SK-N-SH (cell line): ENCODE measurements around the gene EDA. TPM values are rescaled to one million over a fixed set of nuclear protein-coding genes. Genes with fewer than 3 reads are reported as not detected.

Source experiments
- CTCF ChIA-PET: fragments of 300-600, 350-600 bp; formaldehyde crosslinking; extraction: SDS; loops from one replicate; lab custom pipeline; 2021; lab: Yijun Ruan, JAX
- POLR2A ChIA-PET: fragments of 350-600 bp; sonication (Branson Sonifier 250); formaldehyde crosslinking; extraction: SDS; loops from one replicate; lab custom pipeline; 2020; ENCODE audit warnings: antibody characterized with exemption, inconsistent platforms; lab: Yijun Ruan, JAX
- DNase-seq: peaks from one replicate; pipeline ENCODE4 v3.0.0; 2012
- H2AFZ ChIP-seq: fragments of 200-600 bp; sonication (generic); 2 replicates; pipeline ENCODE4 v1.8.1; 2016; ENCODE audit warnings: antibody characterized with exemption, mild to moderate bottlenecking, low read depth
- H3F3A ChIP-seq: fragments of 200-600 bp; sonication (generic); replicated peaks from 2 replicates; pipeline ENCODE3; 2016; ENCODE audit warnings: antibody characterized with exemption, mild to moderate bottlenecking; ENCODE audit not compliant: insufficient read depth
- H3K27ac ChIP-seq, 2 experiments: fragments of 200-500 bp in 1 of 2; fragments of 200-600 bp in 1 of 2; sonication (Bioruptor generic) in 1 of 2; sonication (generic), shearing (Covaris generic) in 1 of 2; 2 replicates each; pipeline versions ENCODE4 v1.5.1 to v1.6.1; 2014 to 2016; ENCODE audit warnings: low read depth in 2 of 2, inconsistent platforms in 1 of 2, low read length in 1 of 2, mild to moderate bottlenecking in 1 of 2, mixed read lengths in 1 of 2
- H3K27me3 ChIP-seq: fragments of 200-600 bp; sonication (generic), shearing (Covaris generic); 2 replicates; pipeline ENCODE4 v1.6.1; 2016; ENCODE audit warnings: mixed run types; ENCODE audit not compliant: insufficient read depth
- H3K36me3 ChIP-seq, 2 experiments: fragments of 200-500 bp in 1 of 2; fragments of 200-600 bp in 1 of 2; sonication (Bioruptor generic) in 1 of 2; sonication (generic) in 1 of 2; replicated peaks in 1 of 2; 2 replicates each; pipeline versions ENCODE3 to v1.5.1; 2014 to 2016; ENCODE audit warnings: low read length in 1 of 2, mild to moderate bottlenecking in 1 of 2; ENCODE audit not compliant: insufficient read depth in 2 of 2, control insufficient read depth in 1 of 2
- H3K4me1 ChIP-seq, 2 experiments: fragments of 200-500 bp in 1 of 2; fragments of 200-600 bp in 1 of 2; sonication (Bioruptor generic) in 1 of 2; sonication (generic), shearing (Covaris generic) in 1 of 2; 2 replicates each; pipeline versions ENCODE4 v1.5.1 to v1.6.1; 2014 to 2016; ENCODE audit warnings: low read depth in 1 of 2, low read length in 1 of 2, mixed run types in 1 of 2; ENCODE audit not compliant: insufficient read depth in 2 of 2, control insufficient read depth in 1 of 2
- H3K4me2 ChIP-seq: fragments of 200-600 bp; sonication (generic), shearing (Covaris generic); 2 replicates; pipeline ENCODE4 v1.6.1; 2017; ENCODE audit warnings: mixed run types
- H3K4me3 ChIP-seq, 2 experiments: fragments of 200-500 bp in 1 of 2; fragments of 200-600 bp in 1 of 2; sonication (Bioruptor generic) in 1 of 2; sonication (generic), shearing (Covaris generic) in 1 of 2; 2 replicates each; pipeline versions ENCODE4 v1.5.1 to v1.8.1; 2014 to 2016; ENCODE audit warnings: low read depth in 2 of 2, inconsistent platforms in 1 of 2, low read length in 1 of 2, mild to moderate bottlenecking in 1 of 2, mixed read lengths in 1 of 2, moderate library complexity in 1 of 2
- H3K79me2 ChIP-seq: fragments of 200-600 bp; sonication (generic); 2 replicates; pipeline ENCODE4 v1.8.1; 2017; ENCODE audit warnings: mild to moderate bottlenecking; ENCODE audit not compliant: insufficient read depth
- H3K9ac ChIP-seq: fragments of 200-600 bp; sonication (generic); 2 replicates; pipeline ENCODE4 v1.6.1; 2017; ENCODE audit warnings: mixed run types
- H3K9me2 ChIP-seq: fragments of 200-600 bp; sonication (generic); 2 replicates; pipeline ENCODE4 v1.6.1; 2017; ENCODE audit warnings: mixed run types
- H3K9me3 ChIP-seq: fragments of 200-600 bp; sonication (generic); 2 replicates; pipeline ENCODE4 v1.6.1; 2017; ENCODE audit warnings: mixed run types, mild to moderate bottlenecking, moderate library complexity
- H4K20me1 ChIP-seq: fragments of 200-600 bp; sonication (generic); 2 replicates; pipeline ENCODE4 v1.6.1; 2017; ENCODE audit warnings: mild to moderate bottlenecking, mixed run types; ENCODE audit not compliant: insufficient read depth
- CHD2 ChIP-seq: fragments of 150-350 bp; IDR thresholded peaks from 2 replicates; pipeline ENCODE4 v1.6.1; 2018; ENCODE audit warnings: low read length; ENCODE audit not compliant: partially characterized antibody
- CTCF ChIP-seq: fragments of 200-600 bp; sonication (generic); IDR thresholded peaks from 2 replicates; pipeline ENCODE4 v1.6.1; 2017; ENCODE audit warnings: antibody characterized with exemption, mild to moderate bottlenecking, moderate library complexity
- ELF1 ChIP-seq: IDR thresholded peaks from 2 replicates; pipeline ENCODE4 v1.4.0; 2012
- EP300 ChIP-seq, 2 experiments: IDR thresholded peaks; 2 replicates each; pipeline versions ENCODE4 v1.4.0 to v1.6.1; 2012; ENCODE audit warnings: borderline replicate concordance in 1 of 2, low read depth in 1 of 2, low read length in 1 of 2
- FOSL2 ChIP-seq: IDR thresholded peaks from 2 replicates; pipeline ENCODE4 v1.4.0; 2012; ENCODE audit warnings: low read depth, mild to moderate bottlenecking, moderate library complexity, borderline replicate concordance
- FOXJ3 ChIP-seq: sonication (generic); formaldehyde crosslinking; IDR thresholded peaks from 2 replicates; pipeline ENCODE4 v1.5.1; 2020; ENCODE audit warnings: mild to moderate bottlenecking, missing genetic modification reagents
- FOXM1 ChIP-seq: IDR thresholded peaks from 2 replicates; pipeline ENCODE4 v1.4.0; 2012; ENCODE audit warnings: low read depth, mild to moderate bottlenecking
- JUND ChIP-seq: IDR thresholded peaks from 2 replicates; pipeline ENCODE4 v1.4.0; 2012
- MEF2A ChIP-seq: IDR thresholded peaks from 2 replicates; pipeline ENCODE4 v1.4.0; 2012; ENCODE audit warnings: low read depth, borderline replicate concordance
- MXI1 ChIP-seq: IDR thresholded peaks from 2 replicates; pipeline ENCODE4 v1.6.1; 2012; ENCODE audit warnings: mild to moderate bottlenecking, low read depth, low read length, improper control_type of control experiment
- NFIC ChIP-seq: IDR thresholded peaks from 2 replicates; pipeline ENCODE4 v1.4.0; 2012; ENCODE audit warnings: borderline replicate concordance
- NRF1 ChIP-seq: IDR thresholded peaks from 2 replicates; pipeline ENCODE4 v1.6.1; 2012; ENCODE audit warnings: low read depth, mild to moderate bottlenecking, low read length
- RAD21 ChIP-seq: IDR thresholded peaks from 2 replicates; pipeline ENCODE4 v1.6.1; 2012; ENCODE audit warnings: mild to moderate bottlenecking, low read length
- SIN3A ChIP-seq: IDR thresholded peaks from 2 replicates; pipeline ENCODE4 v1.6.1; 2012; ENCODE audit warnings: low read depth, mild to moderate bottlenecking, low read length, moderate library complexity, borderline replicate concordance
- SMC3 ChIP-seq: IDR thresholded peaks from 2 replicates; pipeline ENCODE4 v1.6.1; 2012; ENCODE audit warnings: low read depth, low read length, improper control_type of control experiment
- TAF1 ChIP-seq: IDR thresholded peaks from 2 replicates; pipeline ENCODE4 v1.6.1; 2012; ENCODE audit warnings: low read depth, mild to moderate bottlenecking, low read length, moderate library complexity, borderline replicate concordance
- USF1 ChIP-seq: IDR thresholded peaks from 2 replicates; pipeline ENCODE4 v1.4.0; 2012; ENCODE audit warnings: low read depth, borderline replicate concordance
- USF2 ChIP-seq: fragments of 150-350 bp; IDR thresholded peaks from 2 replicates; pipeline ENCODE4 v1.6.1; 2017; ENCODE audit warnings: antibody characterized with exemption, low read length, low read depth, borderline replicate concordance
- ZBTB33 ChIP-seq: IDR thresholded peaks from 2 replicates; pipeline ENCODE4 v1.4.0; 2012; ENCODE audit warnings: low read depth, borderline replicate concordance
- WGBS: methylation state at CpG from one replicate; pipeline ENCODE4 v1.1.6; 2017; ENCODE audit warnings: low lambda C conversion rate; 5-methylcytosine and 5-hydroxymethylcytosine counted together
- polyA plus RNA-seq, 3 experiments: library from polyadenylated mRNA; depleted of rRNA; stranded (reverse); fragments of >200 nt; gene quantifications; 2 replicates each; pipeline ENCODE4 v1.2.3, GENCODE V29; 2012

Gene EDA
- polyA plus RNA-seq, 1 of the 3 experiments (the other 2 are of a cell fraction), result 0.02 TPM

- TF ChIP-seq CTCF (no peak), TAF1 (no peak)
These were observed 373.1 kb downstream of the EDA start (continued) for GRCh38 chrX:69988955-69989394.

GRCh38 chrX:69991685-69992084 lies 375.8 kb downstream of the EDA start:
- ChIA-PET POLR2A (no interaction called here), CTCF (interaction anchor here (0.7 kb wide), 1 partner anchor 249 kb away, joined by 3 read pairs; no protein-coding TSS in a partner anchor)
- no peak overlapping the region for H2AFZ ChIP-seq
- H3K79me2 ChIP-seq, result no peaks in the 10 kb centered on the region
- no peaks in the 10 kb centered on the region for H3K9me2 ChIP-seq
- H3F3A ChIP-seq, result no peaks in the 10 kb centered on the region
- H3K9ac ChIP-seq, result no peak overlapping the region
- H3K4me1 ChIP-seq, result no peaks in the 10 kb centered on the region
- H3K27ac ChIP-seq, result no peak overlapping the region
- no peaks in the 10 kb centered on the region for H4K20me1 ChIP-seq
- no peaks in the 10 kb centered on the region for H3K36me3 ChIP-seq
- no peaks in the 10 kb centered on the region; the same call in 1 of the 2 replicates for H3K27me3 ChIP-seq
- DNase-seq, result no peak
- no peak overlapping the region for H3K4me2 ChIP-seq
- no peak for TF ChIP-seq SMC3
- TF ChIP-seq ZBTB33, result no peak
- TF ChIP-seq NRF1, result no peak
- no peak for TF ChIP-seq FOXM1
- TF ChIP-seq JUND, result no peak
- no peak for TF ChIP-seq CHD2
- TF ChIP-seq MXI1, result no peak
- no peak for TF ChIP-seq EP300 (IDR thresholded peaks at IDR 0.05; ENCODE audit: borderline replicate concordance in 1 of 2, low read depth in 1 of 2, low read length in 1 of 2)
- TF ChIP-seq RAD21, result no peak
- H3K9me3 ChIP-seq, result no peaks in the 10 kb centered on the region
- no peak overlapping the region for H3K4me3 ChIP-seq
- WGBS, result 0% methylated on average over 3 of the region's 3 CpGs

- CTCF ChIA-PET, result no interaction called here
- no peak overlapping the region for H3K4me2 ChIP-seq
- no peak overlapping the region for H3K27ac ChIP-seq
- H4K20me1 ChIP-seq, result no peaks in the 10 kb centered on the region
- H3K27me3 ChIP-seq, result no peaks in the 10 kb centered on the region; the same call in 1 of the 2 replicates
- H3K4me3 ChIP-seq, result no peak overlapping the region
- no peak overlapping the region for H2AFZ ChIP-seq
- no peaks in the 10 kb centered on the region for H3K4me1 ChIP-seq
- no peak for TF ChIP-seq ELF1
- TF ChIP-seq FOSL2, result no peak
- no peak for TF ChIP-seq SIN3A
- TF ChIP-seq USF2, result no peak
- no peak for TF ChIP-seq FOXJ3 (CRISPR knock-in tag)
- TF ChIP-seq CTCF, result no peak
- TF ChIP-seq NFIC, result no peak
- TF ChIP-seq MEF2A, result no peak
- no peak for TF ChIP-seq USF1
- TF ChIP-seq JUND, result no peak
- TF ChIP-seq, all 33 proteins: peak for 0
- Histone ChIP-seq H3K9ac (no peak overlapping the region), H3K36me3 (no peaks in the 10 kb centered on the region), H3K79me2 (no peaks in the 10 kb centered on the region), H3F3A (no peaks in the 10 kb centered on the region), H3K9me3 (no peaks in the 10 kb centered on the region), H3K9me2 (no peaks in the 10 kb centered on the region)
- DNase-seq, result no peak
- POLR2A ChIA-PET, result no interaction called here
These were observed 377.6 kb downstream of the EDA start for GRCh38 chrX:69993494-69993893.
